NCI-H146 (cell line): Measurements from ENCODE around the gene TMEM97.

Experiments
- DNase-seq: peaks from one replicate; lab custom pipeline; 2025; lab: John Stamatoyannopoulos, UW

Gene TMEM97

GRCh38 chr17:28317099-28317965, 1.7 kb upstream of the TMEM97 start:
- DNase-seq: no peak

- DNase-seq: peak; percentile 39
Measured at GRCh38 chr17:28317966-28318758, 838 bp upstream of the TMEM97 start.

GRCh38 chr17:28319598-28319935, 567 bp downstream of the TMEM97 start:
- peak; percentile 41 for DNase-seq

- no peak for DNase-seq
Measured at GRCh38 chr17:28320215-28321061, 1.4 kb downstream of the TMEM97 start.

- DNase-seq: no peak
Measured at GRCh38 chr17:28324267-28324745, 5.3 kb downstream of the TMEM97 start.

GRCh38 chr17:28324781-28325180, 5.8 kb downstream of the TMEM97 start:
- DNase-seq: no peak

GRCh38 chr17:28325211-28325610, 6.2 kb downstream of the TMEM97 start:
- DNase-seq: peak; percentile 19

- peak; percentile 32 for DNase-seq
Measured at GRCh38 chr17:28326114-28326513, 7.1 kb downstream of the TMEM97 start.

GRCh38 chr17:28327031-28327607, 8.1 kb downstream of the TMEM97 start:
- DNase-seq: no peak

GRCh38 chr17:28327709-28328108, 8.7 kb downstream of the TMEM97 start:
- DNase-seq: no peak

GRCh38 chr17:28328325-28328724, 9.3 kb downstream of the TMEM97 start:
- DNase-seq: no peak

GRCh38 chr17:28330671-28331070, 11.7 kb downstream of the TMEM97 start:
- no peak for DNase-seq

GRCh38 chr17:28331891-28332420, 13.0 kb downstream of the TMEM97 start:
- DNase-seq: no peak

GRCh38 chr17:28333083-28333746, 14.2 kb downstream of the TMEM97 start:
- DNase-seq: no peak

GRCh38 chr17:28334171-28334570, 15.2 kb downstream of the TMEM97 start:
- DNase-seq: no peak

- no peak for DNase-seq
Measured at GRCh38 chr17:28334666-28335200, 15.7 kb downstream of the TMEM97 start.

GRCh38 chr17:28335201-28335958, 16.4 kb downstream of the TMEM97 start, which contains the start of the genes IFT20 and TNFAIP1:
Gene IFT20 (minus strand): TSS chr17:28335472. CDS start chr17:28331985, 3,487 bp downstream.
Gene TNFAIP1 (plus strand): TSS chr17:28335761. CDS start chr17:28339522, 3,761 bp downstream.
- DNase-seq: peak; percentile 100

GRCh38 chr17:28335959-28336871, 17.2 kb downstream of the TMEM97 start:
- DNase-seq: peak; percentile 66
